Activated CD4-positive, alpha-beta T cell treated with anti-CD3 and anti-CD28 coated beads, Interleukin-2, amount 50 U/mL, for 48 hours (primary cell): ENCODE data around the gene CCDC78.
"Not testable (repeated sequence)": the region's sequence is repeated elsewhere in the genome, so short reads cannot be mapped to it uniquely, and the experiment has no call there.

ENCODE experiments used
- DNase-seq, 2 experiments: peaks; one replicate each; pipeline ENCODE4 v3.0.0-alpha.2; 2020

The CCDC78 gene

DNA sequence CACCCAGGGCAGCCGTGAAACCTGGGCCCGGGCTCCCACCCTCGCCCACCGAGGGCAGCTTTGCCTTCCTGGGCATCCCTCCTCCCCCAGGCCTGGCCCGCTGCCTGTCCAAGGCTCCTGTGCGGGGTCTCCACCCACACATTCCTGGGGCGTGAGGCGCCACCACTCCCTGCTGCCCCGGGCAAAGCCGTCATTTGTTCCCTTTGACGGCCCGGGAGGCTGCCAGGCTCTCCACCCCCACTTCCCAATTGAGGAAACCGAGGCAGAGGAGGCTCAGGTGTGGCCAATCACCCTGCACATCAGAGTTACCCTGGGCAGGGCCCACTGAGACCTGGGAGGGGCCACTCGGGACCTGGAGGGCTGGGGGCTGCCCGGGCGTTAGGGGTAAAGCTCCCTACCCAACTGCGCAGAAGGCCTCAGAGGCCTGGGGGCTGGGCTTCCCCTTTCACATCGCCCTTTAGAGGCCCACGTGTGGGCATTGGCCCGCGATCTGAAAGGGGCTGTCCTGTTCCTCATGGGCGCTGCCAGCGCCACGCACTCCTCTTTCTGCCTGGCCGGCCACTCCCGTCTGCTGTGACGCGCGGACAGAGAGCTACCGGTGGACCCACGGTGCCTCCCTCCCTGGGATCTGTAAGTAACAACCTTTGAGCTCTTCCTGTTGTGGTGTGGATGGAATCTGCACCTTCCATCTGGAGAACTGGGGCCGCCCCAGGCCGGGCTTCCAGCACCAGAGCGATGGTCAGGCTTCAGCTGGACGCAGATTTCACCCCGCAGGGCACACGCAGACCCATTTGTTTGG is 34.5 kb upstream of the CCDC78 start, which contains the start of gene MSLN:
MSLN (plus strand) TSS at position 190 of the 799 bp plus-strand sequence. CDS start 1,947 bp downstream, outside the sequence.
- no peak for DNase-seq

DNA sequence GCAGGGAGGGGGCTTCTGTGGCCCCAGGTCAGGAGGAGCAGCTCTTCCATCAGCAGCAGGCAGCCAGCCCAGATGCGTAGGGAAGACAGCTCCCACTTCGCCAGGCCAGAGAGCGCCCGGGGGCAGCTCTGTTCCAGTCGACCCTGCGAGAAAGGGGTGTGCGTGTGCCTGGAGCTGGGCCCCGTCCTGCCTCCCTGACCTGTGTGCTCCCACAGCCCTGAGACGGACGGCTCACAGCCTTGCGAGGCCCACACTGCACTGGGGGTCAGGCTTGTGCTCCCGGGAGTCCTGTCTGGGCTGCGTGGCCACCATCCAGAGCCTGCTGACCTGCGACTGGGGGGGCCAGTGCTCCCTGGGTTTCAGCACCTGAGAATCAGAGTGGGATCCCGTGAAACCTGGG is 33.8 kb upstream of the CCDC78 start:
- DNase-seq = no peak

DNA sequence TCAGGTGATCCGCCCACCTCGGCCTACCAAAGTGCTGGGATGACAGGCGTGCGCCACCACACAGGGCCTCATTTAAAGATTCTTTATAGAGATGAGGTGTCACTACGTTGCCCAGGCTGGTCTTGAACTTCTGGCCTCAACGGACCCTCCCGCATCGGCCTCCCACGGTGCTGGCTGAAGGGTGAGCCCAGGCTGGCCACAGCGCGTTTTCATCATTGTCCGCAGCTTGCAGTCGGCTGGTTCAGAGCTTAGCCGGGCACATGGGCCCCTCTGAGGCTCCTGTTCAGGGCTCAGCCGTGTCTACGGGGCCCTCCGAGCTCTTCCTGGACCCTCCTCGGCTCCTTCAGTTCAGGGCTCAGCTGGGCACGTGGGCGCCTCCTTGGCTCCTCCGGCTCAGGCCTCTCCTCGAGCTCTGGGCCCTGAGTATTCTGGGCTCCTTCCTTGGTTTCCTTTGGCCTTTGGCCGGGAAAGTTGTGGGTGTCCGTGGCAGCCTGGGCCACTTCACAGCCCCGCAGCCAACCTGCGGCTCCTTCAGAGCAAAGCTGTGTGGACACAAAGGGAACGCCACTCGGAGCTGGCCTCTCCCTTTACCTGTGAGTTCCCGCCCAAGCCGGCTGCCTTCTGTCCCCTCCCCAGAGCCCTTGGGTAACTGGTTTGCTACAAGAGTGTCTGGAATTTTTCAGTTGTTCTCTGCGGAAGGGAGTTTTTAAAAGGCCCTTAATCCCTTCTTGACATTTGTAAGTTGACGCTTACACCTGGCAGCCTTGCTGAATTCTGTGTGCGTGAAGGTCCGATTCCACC is 33.1 kb upstream of the CCDC78 start:
- DNase-seq = no peak

DNA sequence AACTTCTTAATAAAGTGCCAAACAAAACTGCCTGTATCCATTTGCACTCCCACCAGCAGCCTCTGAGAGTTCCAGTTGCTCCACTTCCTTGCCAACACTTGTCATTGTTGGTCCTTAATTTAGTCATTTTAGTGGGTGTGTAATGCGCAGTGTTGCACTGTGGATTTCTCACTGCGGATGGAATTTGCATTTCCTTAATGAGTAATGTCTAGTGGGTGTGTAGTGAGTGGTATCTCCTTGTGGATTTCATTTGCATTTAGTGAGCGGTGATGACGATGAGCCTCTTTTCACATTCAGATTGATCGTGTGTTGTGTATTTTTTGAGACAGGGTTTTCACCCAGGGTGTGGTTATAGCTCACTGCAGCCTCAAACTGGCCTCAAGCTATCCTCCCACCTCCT is 30.2 kb upstream of the CCDC78 start:
- no peak for DNase-seq

DNA sequence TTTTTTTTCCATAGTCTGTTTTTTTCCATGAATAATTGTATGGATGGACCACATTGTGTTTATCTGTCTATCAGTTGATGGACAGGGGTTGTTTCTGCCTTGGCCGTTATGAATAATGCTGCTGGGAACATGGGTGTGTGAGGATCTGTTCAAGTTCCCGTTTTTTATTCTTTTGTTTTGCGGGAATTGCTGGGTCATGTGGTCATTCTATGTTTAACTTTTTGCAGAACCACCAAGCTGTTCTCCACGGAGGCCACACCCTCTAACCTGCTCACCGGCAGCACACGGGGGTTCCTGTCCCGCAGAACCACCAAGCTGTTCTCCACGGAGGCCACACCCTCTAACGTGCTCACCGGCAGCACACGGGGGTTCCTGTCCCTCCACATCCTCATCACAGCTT is 28.4 kb upstream of the CCDC78 start:
- no peak for DNase-seq

DNA sequence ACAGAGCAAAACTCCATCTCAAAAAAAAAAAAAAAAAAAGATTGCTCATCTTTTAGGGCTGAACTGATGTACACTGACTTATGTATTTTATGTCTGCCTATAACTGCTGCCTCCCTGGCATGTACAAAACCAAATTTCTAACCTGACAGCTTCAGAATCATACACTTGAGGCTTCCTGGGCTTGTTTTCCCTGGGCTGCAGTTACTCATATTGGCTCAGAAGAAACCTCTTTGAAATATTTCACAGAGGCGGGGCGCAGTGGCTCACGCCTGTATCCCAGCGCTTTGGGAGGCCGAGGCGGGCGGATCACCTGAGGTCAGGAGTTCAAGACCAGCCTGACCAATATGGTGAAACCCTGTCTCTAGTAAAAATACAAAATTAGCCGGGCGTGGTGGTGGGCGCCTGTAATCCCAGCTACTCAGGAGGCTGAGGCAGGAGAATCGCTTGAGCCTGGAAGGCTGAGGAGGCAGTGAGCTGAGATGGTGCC is 27.9 kb upstream of the CCDC78 start:
- not testable (repeated sequence) for DNase-seq

DNA sequence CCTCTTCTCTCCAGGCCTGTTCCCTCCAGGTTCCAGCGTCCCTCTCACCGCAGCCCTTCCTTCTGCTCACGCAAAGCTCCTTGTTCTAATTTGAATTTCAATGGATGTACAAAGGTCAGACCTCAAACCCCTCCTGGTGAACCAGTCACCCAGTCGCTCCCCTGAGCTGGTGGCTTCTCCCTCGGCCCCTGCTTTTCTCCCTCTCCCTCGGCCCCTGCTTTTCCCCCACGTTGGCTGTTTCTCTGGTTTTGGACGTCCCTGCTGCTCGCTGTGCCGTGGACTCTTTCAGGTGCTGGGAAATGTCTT is 25.7 kb upstream of the CCDC78 start:
- DNase-seq = no peak

DNA sequence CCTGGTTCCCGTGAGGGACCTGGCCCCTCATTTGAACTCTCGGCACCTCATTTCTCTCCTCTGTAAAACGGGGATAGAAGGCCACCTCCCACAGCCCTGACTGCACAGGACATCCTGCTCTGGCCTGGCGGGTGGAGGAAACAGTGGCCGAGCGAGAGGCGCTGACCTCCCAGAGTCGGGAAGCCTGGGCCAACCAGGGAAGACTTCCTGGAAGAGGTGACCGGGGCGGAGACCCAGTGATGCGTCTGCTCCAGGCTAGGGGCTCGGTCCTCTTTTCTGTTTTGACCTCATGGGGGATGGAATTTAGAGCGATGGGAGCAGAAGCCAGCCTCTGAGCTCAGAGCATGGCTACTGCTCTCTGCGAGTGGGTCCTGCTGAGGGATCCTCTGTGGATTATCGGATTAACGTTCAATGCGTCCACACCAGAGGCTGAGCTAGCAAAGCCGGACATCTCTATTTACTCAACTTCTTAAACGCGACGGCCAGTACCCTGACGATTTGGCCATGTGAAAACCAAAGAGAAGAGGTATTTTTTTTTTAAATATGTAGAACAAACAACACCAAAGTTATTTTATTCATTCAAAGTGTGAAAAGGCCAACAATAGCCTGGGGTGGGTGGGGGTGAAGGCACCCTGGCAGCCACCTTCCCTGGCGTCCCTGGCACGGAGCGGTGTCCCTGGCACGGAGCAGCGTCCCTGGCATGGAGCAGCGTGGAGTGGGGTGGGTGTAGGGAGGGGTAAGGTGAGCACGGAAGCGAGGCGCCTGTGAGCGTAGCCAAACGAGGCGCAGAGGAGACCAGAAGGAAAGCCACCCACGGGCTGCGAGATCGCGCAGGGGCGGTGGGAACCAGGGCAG is 25.1 kb upstream of the CCDC78 start:
- DNase-seq = no peak

DNA sequence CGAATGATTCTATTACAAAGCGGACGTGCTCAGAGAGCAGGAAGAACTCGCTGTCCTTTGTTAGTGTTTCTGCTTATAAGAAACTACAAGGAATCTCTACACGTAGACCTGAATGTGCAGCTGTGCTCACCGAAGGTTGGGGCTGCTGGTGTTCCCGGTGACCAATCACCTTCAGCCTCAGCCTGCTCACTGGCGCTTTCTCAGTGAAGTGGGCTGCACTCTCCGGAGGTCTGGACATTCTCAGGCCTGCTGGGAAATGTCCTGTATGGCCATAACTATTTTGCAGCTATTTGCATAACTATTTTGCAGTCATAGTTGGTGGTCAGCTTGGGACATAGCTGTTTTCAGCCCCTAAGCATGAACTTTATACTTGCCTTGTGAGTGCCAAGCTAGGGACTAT is 24.2 kb upstream of the CCDC78 start:
- DNase-seq = no peak

DNA sequence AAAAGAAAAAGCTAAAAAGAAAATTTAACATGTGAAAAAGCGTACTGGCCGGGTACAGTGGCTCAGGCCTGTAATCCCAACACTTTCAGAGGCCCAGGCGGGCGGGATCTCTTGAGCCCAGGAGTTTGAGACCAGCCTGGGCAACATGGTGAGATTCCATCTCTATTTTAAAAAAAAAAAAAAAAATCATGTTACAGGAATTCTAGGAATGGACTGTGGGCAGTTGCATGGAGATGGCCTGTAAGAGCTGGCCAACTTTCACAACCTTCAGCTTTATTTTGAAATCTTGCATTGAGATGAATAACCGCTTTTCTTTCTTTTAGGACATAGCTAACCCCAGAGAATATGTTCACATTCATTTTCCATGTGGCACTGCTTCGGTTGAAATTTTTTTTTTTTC is 22.8 kb upstream of the CCDC78 start:
- no peak for DNase-seq

DNA sequence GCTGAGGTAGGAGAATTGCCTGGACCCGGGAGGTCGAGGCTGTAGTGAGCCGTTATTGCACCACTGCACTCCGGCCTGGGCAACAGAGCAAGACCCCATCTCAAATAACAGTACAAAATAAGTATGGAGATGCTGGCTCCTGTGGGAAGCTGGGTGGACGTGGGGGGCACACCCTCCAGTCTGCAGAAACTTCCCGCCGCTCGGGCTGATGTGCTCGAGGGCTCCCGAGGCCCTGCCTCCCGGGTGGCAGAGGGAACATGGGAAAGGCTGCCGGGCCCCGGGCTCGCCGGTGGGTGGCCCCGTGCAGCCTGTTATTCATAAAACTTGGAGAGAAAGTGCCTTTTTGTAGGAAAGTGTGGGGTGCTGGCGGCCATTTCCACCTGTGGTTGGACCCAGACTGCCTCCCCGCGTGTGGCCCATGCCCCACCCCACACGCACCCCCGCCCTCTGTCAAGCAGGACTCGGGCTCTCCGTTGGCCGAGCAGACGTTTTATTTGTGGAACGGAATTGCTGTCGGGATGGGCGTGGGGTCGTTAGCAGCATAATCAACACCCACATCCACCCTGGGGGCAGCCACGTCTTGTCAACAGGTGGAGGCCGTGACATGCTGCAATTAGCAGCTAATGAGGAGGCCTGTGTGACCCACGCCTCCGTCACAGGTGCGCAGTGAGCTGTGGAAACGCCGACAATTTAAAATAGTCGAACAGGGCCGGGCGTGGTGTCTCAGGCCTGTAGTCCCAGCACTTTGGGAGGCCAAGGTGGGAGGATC is 21.9 kb upstream of the CCDC78 start:
- no peak for DNase-seq

DNA sequence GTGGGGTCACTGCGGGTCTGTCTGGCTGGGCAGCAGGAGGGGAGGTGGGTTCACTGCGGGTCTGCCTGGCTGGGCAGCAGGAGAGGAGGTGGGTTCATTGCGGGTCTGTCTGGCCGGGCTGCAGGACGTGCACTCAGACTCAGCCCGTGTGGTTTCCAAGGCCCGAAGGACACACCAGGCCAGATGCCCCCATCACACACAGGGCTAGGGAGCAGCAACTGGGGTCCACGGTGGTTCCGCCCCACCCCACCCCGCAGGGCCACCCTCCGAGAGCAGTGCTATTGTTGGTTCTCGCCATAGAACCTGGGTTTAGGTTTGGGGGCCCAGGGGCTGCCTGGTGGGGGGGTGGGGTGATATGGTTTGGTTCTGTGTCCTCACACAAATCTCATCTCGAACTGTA is 20.4 kb upstream of the CCDC78 start:
- no peak for DNase-seq

DNA sequence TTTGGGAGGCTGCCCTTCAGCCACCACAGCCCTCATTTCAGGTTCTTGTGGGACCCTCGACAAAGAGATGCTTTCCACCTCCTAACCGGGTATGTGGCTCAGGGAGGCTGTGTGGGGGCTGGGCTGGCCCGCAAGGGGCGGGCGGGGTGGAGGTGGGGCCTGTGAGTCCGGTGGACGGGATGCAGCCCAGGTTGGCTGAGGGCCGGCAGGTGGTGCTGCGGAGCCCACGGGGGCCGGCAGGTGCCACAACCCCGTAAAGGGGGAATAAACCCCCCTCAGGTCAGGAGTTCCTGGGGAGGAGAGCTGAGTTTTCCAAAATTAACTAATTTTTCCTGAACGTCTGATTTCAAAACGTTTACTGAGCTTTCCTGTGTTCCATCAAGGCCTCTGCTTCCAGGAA is 19.5 kb upstream of the CCDC78 start:
- no peak for DNase-seq

DNA sequence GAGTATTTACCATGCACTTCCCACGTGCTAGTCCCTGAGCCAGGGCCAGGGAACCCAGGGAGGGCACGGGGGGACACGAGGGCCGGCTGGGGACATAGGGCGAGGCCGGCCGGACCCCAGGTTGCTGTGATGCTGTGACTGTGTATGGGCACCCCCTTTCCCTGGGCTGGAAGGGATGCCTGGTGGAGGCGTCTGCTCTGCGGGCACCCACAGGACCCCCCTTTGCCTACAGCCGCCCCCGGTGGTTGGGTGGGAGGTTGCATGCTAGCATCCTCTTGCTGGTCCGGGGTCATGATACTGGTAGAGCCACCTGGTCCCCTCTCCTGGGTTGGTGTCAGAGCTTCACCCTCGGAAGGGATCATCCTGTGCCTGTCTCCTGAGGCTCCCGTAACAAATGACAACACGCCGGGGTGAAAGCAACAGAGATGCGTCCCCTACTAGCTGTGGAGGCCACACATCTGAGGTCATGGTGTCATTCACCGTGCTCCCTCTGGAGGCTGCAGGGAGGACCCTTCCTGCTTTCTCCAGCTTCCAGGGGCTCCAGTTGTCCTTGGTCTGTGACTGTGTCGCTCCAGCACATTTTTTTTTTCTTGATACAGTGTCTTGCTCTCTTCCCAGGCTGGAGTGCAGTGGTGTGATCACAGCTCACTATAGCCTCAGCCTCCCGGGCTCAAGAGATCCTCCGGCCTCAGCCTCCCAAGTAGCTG is 17.7 kb upstream of the CCDC78 start:
- DNase-seq = no peak

DNA sequence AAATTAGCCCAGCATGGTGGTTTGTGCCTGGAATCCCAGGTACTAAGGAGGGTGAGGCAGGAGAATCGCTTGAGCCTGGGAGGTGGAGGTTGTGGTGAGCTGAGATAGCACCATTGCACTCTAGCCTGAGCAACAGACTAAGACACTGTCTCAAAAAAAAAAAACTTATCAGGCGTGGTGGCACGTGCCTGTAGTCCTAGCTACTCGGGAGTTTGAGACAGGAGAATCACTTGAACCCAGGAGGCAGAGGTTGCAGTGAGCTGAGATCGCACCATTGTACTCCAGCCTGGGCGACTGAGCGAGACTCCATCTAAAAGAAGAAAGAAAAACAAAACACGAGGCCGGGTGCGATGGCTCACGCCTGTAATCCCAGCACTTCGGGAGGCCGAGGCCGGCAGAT is 16.7 kb upstream of the CCDC78 start:
- DNase-seq = not testable (repeated sequence)

DNA sequence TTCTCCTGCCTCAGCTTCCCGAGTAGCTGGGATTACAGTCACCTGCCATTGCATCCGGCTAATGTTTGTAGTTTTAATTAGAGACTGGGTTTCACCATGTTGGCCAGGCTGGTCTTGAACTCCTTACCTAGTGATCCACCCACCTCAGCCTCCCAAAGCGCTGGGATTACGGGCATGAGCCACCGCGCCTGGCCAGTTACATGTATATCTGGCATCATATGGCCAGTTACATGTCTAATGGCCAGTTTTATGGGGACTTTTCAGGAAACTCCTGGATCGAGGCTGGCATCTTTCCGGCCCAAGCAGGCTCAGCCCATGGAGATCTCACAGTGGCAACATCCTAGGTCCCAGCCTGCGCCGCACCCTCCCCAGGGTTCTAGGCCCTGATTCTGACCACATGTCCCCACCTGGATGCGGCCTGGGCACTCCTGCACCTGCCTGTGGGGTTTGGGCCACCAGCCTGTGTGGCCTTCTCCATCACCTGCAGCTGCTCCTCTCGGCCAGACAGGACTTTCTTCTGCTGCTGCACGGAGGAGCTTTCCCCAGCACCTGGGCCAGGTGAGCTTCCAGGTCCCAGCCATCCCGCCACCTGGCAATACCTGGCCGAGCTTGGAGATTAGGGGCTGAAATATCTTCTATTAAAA is 15.9 kb upstream of the CCDC78 start:
- no peak for DNase-seq

DNA sequence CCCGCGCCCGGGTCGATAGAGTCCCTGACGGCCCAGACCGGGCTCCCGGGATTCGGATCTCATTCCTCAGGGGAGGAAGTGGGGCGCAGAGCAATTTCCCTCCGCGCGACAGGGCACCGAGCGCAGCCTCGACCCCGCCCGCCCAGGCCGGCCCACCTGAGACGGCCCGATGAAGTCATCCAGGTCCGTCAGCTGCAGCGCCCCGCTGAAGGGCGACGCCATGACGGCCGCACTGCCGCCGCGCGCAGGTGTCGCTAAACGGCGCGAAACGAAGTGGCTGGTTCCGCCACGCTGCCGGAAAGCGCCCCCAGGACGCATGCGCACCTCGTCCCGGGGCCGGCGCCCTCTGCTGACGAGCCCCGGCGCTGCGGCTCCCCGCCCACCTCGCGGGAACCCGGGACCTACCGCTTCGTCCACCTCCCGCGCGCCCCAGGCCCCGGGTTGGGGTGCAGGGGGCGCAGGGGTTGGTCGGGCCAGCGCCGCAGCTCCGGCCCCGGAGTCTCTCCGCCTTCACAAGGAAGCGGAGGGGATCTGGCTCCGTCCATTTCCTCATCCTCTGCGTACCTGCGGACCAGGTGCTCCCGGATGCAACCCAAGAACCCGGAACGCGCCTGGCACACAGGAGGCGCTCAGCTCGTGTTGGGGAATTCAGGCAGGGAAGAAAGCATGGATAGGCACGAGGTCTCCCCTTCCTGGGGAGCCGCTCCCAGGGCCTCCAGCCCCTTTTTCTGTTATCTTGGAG is 14.7 kb upstream of the CCDC78 start, which contains the start of gene CIAO3:
CIAO3 (minus strand) TSS at position 234 of the 742 bp plus-strand sequence; CDS start at position 222, 12 bp downstream.
- peak; percentile 89 to 91 for DNase-seq

DNA sequence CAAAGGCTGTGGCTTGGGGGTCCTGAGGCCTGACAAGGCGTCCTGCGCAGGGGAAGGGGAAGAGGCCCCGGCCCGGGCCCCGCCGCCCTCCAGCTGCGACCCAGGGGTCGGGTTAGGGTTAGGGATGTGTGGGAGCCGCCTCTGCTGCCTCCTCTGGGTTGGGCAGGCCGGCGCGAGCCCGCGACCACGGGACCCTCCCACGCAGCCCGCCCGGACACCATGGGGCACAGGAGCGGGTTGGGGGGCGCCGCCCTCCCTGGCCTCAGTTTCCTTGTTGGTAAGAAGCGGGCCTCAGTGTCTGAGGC is 14.2 kb upstream of the CCDC78 start:
- DNase-seq = no peak

DNA sequence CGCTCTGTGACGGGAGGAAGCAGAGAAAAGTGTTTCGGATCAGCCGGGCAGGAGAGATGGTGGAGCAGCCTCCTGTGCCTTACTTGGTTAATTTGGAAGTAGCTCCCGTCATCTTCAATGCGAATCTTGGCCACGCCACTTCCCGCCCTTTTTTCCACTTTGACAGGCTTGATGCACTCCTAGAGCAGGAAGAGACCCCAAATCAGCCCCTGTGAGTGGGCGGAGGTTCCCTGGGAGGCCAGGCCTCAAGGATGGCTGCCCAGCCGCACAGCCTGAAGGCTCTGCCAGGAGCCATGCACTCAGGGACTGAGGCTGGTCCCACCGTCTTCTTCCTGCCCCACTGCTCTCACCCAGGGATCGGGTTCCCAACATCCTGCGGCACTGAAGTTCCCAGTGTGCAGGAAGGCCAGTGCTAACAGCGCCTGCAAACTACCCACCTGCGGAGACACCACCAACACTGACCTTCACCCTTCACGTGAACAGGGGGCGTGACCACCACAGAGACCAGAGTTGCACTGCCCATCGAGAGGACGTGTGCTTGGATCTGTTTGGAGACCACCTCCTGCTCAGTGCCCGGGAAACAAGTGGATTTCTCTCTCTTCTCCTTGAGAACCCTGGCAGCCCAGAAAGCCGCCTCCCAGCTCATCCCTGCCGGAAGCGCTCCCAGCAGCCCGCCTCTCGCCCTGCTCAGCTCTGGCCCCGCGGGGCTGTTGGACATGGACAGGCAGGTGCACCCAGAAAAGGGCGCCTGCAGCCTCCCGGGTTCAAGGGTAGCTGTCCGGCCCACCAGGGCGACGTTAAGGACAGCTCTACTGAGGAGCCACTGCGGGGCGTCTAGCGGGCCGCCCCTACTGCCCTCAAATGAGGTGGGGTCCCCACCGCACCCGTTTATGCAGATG is 13.6 kb upstream of the CCDC78 start:
- DNase-seq = no peak
